ENCODE results near the gene ABCA7.

DNA sequence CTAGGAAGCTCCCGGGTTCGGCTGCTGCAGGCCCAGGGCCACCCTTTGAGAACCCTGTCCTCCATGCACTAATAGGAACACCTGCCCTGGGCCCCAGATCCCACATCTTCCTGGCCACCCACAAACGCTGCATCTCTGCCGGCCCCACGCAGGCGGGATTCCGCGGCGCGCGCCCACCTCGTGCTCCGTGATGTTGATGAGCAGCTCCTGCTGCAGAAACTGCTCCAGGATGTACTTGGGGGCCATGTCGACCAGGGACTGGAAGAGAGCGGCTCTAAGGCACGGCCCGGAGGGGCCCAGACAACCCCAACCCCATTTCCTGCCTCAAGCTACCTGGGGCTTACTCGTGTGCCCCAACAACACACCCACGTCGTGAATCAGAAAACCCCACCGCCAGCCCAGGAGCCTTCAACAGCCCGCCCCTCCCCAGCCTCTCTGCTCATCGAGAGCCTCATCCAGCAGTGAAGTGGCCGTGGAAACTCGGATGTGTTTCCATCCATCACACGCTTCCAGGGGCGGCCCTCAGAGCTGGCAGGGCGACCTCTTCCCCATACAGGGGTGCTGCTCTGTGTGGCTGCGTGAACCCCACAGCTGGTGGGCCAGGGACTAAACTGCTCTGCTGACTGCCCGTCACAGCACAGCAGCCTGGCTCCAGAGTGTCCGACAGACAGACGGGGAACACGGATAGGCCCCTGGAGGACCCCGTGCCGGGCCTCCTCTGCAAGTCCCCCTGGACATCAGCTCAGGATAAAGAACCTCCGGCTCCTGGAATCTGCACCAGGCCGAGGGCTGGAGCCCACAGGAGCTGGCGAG is 51.0 kb downstream of the ABCA7 start:
- no peak for TF ChIP-seq EZH2 (IDR thresholded peaks at IDR 0.05)
- TF ChIP-seq, protein P1, sequence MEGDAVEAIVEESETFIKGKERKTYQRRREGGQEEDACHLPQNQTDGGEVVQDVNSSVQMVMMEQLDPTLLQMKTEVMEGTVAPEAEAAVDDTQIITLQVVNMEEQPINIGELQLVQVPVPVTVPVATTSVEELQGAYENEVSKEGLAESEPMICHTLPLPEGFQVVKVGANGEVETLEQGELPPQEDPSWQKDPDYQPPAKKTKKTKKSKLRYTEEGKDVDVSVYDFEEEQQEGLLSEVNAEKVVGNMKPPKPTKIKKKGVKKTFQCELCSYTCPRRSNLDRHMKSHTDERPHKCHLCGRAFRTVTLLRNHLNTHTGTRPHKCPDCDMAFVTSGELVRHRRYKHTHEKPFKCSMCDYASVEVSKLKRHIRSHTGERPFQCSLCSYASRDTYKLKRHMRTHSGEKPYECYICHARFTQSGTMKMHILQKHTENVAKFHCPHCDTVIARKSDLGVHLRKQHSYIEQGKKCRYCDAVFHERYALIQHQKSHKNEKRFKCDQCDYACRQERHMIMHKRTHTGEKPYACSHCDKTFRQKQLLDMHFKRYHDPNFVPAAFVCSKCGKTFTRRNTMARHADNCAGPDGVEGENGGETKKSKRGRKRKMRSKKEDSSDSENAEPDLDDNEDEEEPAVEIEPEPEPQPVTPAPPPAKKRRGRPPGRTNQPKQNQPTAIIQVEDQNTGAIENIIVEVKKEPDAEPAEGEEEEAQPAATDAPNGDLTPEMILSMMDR (IDR thresholded peaks at IDR 0.05 in 2 of 3, conservative IDR thresholded peaks at IDR 0.05 in 1 of 3; ENCODE audit: borderline replicate concordance in 1 of 3, insufficient read depth in 1 of 3, low read depth in 2 of 3, low read length in 2 of 3) = no peak
- TF ChIP-seq EGR1 (IDR thresholded peaks at IDR 0.05; ENCODE audit: low read depth) = no peak
- TF ChIP-seq POLR2AphosphoS5 (IDR thresholded peaks at IDR 0.05; ENCODE audit: low read depth, low read length) = no peak
- no peak for TF ChIP-seq ZFX (IDR thresholded peaks at IDR 0.05)
- TF ChIP-seq YY1 (IDR thresholded peaks at IDR 0.05; ENCODE audit: extremely low read depth, insufficient replicate concordance, low read depth, low read length) = no peak
- no peak for TF ChIP-seq TCF7L2 (IDR thresholded peaks at IDR 0.05; ENCODE audit: borderline replicate concordance, extremely low read depth, insufficient read depth, insufficient read length)
- no peak for TF ChIP-seq RAD21 (IDR thresholded peaks at IDR 0.05; ENCODE audit: low read depth)
- TF ChIP-seq, protein P2, sequence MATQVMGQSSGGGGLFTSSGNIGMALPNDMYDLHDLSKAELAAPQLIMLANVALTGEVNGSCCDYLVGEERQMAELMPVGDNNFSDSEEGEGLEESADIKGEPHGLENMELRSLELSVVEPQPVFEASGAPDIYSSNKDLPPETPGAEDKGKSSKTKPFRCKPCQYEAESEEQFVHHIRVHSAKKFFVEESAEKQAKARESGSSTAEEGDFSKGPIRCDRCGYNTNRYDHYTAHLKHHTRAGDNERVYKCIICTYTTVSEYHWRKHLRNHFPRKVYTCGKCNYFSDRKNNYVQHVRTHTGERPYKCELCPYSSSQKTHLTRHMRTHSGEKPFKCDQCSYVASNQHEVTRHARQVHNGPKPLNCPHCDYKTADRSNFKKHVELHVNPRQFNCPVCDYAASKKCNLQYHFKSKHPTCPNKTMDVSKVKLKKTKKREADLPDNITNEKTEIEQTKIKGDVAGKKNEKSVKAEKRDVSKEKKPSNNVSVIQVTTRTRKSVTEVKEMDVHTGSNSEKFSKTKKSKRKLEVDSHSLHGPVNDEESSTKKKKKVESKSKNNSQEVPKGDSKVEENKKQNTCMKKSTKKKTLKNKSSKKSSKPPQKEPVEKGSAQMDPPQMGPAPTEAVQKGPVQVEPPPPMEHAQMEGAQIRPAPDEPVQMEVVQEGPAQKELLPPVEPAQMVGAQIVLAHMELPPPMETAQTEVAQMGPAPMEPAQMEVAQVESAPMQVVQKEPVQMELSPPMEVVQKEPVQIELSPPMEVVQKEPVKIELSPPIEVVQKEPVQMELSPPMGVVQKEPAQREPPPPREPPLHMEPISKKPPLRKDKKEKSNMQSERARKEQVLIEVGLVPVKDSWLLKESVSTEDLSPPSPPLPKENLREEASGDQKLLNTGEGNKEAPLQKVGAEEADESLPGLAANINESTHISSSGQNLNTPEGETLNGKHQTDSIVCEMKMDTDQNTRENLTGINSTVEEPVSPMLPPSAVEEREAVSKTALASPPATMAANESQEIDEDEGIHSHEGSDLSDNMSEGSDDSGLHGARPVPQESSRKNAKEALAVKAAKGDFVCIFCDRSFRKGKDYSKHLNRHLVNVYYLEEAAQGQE (IDR thresholded peaks at IDR 0.05; ENCODE audit: low read depth) = no peak
- no peak for TF ChIP-seq SRF (IDR thresholded peaks at IDR 0.05; ENCODE audit: low read depth)
- TF ChIP-seq POLR2A (IDR thresholded peaks at IDR 0.05; ENCODE audit: borderline replicate concordance, extremely low read depth, insufficient read depth, insufficient read length) = no peak
- TF ChIP-seq EZH2phosphoT487 (IDR thresholded peaks at IDR 0.05; ENCODE audit: borderline replicate concordance) = no peak

Measured in HCT116 (cell line).